GM10847 (cell line): ENCODE measurements around the gene CDC5L.

Experiments
- POLR2A ChIP-seq: IDR thresholded peaks from 2 replicates; pipeline ENCODE4 v1.6.1; 2011; ENCODE audit not compliant: insufficient read length; ENCODE audit errors: extremely low read depth

Gene CDC5L

DNA sequence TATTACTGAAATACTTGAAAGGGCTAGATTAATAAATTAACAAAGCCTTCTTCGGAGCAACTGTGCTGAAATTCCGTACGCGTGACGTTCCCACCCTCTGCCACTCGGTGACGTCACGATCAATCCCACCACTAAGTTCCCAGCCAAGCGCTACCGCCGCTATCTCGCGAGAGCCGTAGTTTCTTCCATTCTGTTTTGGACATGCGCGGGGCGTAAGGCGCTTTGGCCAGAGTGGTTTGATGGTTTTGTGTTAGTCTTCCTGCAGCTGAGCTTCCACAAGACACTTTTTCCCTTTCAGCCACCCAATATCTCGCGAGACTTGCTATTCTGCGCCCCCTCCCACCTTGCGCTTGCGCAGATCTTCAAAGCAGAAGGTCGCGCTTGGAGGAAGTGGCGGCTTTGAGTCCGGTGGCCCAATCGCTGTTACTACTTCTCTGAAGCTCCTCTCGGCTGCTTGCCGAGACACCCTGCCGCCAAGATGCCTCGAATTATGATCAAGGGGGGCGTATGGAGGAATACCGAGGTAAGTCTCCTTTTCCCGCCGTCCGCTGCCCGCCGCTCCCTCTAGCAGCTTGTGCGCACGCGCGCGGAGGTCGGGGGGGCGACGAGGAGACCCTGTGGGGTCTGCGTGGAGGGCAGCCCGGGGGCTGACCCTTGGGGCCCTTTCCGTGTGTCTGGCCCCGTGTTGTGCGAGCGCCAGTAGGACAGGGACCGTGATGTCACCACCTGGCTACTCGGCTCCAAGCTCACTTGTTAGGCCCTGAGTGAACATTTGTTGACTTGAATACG lies at the start of gene CDC5L:
TSS of gene CDC5L (plus strand) at position 361 of the 789 bp plus-strand sequence. CDS start at position 479, 118 bp downstream.
- TF ChIP-seq POLR2A: peak; percentile 88

DNA sequence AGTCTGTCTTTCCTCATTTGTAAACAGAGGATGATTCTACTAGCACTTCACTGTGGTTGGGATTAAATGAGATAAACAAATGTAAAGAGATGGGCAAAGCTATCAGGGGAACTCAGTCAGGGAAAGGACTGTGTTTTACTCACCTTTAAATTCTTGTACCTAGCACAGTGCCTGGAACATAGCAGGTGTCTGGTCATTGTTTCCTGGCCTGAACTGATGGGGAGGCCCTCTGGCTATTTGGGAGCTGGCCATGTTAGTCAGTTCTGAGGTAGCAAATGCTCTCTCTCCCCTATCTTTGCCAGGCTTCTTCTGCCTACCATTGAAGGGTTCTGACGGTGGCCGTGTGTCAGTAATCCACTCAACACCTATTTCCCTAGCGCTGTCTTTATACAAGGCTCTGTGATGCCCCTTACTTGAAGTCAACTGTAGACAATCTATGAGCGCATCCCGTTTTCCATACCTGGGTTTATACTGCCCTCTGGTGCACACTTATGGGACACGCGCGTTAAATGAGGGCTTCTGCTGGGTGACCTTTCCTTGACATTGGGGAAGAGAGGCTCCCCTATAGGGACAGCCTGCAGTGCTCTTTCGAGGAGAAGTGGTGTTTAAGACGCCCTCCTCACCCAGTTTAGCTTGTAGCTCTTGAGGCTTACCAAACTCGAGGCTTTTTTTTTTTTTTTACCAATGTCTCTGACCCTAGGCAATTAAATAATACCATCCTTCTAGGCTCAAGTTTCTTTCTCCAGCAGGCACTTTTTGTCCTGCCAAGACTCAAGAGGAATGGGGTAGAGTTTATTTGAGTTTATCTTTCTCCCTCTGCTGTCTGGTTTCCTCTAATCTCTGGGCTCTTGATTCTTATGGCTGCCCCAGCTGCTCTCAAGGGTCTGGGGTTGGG lies 49.0 kb upstream of the CDC5L start:
- no peak for TF ChIP-seq POLR2A

DNA sequence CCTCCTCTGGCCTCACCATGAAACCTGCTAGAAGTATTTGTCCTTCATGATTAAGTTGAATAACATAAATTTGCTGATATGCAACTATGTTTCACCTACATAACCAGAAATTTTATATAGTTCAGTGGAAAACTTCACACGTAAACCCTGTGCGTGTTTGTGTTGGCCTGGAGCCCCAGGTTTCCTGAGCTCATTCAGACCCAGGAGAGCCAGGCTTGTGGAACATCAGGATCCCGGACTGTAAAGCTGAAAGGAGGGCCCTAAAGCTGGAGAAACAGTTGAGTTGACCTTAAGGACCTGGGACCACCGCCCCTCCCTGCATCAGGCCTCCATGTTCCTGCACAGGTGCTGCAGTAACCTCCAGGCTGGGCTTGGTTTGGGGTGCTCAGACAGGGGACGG lies 48.2 kb upstream of the CDC5L start:
- no peak for TF ChIP-seq POLR2A

DNA sequence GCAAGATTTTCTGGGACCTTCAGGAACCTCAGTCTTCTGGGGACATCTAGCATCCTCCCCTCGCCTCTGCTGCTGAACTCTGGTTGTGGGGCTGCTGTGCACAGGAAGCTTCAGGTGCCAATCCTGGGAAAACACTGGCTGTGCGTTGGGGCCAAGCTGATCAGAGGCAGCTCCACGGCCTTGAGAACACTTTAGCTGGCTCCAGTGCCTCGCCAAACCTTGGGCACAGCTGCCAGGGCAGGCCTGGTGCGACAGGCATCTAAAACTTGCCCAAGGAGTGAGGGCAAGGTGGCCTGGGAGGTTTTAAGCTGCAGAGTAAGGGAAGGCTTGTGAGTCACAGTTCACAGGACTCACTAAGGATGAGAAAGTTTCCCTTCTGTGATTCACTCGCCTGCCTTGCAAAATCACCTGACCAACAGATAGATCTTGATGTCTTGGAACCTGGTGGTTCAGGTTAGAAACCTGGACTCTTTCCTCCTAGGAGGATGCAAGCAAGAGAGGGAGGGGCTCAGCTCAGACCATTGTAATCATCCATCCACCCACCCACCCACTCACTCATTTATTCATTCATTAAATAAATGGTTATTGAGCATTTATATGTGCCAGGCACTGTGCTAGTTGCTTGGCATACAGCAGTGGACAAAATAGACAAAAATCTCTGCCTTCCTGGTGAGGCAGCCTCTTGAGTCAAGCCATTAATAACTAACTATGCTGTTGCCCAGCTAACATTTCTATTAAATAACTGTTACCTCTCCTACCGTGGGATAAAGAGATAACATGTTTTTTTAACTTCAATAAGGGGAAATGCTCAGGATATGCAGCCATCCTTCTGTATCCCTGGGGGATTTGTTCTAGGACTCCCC lies 47.5 kb upstream of the CDC5L start:
- no peak for TF ChIP-seq POLR2A

DNA sequence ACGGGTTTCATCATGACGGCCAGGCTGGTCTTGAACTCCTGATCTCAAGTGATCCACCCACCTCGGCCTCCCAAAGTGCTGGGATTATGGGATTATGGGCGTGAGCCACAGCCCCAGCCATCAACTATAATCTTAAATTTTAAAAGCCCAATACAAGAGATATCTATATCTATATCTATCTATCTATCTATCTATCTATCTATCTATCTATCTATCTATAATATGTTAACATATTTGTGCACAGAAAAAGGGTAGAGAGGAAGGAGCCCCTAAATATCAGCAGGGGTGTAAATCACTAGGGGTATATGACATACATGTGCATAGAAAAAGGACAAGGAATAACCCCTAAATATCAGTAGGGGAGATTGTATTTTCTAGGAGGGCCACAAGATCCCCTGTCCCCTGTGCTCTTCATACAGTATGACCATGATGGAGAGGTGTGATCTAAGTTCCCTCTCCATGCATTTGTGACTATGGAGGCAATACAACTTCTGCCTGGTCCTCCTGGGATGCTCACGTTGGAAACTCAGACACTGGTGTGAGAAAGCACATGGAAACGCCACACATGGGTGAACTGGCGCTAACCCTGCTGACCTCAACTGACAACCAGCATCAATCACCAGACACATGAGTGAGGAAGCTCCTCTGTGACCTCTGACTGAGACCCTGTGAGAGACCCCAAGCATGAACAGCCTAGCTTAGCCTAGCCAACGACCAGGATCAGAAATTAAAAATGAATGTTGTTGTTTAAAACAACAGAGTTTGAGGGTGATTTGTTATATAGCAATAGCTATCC lies 46.2 kb upstream of the CDC5L start:
- no peak for TF ChIP-seq POLR2A

DNA sequence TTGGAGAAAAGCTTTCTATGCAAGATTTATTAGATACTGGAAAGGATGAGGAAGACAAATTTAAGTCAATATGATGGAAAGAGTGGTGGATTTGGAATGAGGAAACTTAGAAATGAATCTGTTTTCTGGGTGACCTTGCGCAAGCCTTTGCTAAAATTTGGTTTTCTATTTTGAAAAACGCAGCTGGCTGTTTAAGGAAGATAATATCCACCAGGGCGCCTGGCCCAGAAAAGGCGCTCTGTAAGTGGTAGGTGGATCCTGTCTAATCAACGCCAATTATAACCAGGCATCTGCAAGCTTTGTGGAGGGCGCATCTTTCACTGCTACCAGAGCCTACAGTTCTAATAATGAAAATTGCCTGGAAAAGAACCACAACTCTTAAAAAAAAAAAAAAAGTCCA lies 45.5 kb upstream of the CDC5L start:
- no peak for TF ChIP-seq POLR2A

DNA sequence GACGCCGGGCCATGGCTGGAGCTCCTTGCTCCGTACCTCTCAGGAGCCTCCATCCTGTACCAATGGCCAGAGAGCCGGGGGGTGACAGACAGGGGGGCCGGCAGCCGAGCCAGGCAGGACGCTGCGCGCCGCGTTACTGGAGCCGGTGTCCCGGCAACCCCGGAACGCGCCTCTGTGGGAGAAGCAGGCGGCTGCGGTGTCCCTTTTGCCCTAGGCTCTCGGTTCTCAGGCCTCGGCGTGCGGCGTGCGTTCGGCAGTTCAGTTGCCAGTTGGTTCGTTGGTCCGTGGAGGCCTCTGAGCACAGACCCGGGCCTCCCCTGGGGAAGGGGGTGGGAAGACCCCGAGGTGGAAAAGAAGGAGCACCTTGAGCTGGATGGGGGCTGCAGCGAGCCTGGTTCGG lies 45.0 kb upstream of the CDC5L start, which contains the start of gene SPATS1:
TSS of gene SPATS1 (plus strand) at position 162 of the 400 bp plus-strand sequence. CDS start 446 bp downstream, outside the sequence.
- no peak for TF ChIP-seq POLR2A

DNA sequence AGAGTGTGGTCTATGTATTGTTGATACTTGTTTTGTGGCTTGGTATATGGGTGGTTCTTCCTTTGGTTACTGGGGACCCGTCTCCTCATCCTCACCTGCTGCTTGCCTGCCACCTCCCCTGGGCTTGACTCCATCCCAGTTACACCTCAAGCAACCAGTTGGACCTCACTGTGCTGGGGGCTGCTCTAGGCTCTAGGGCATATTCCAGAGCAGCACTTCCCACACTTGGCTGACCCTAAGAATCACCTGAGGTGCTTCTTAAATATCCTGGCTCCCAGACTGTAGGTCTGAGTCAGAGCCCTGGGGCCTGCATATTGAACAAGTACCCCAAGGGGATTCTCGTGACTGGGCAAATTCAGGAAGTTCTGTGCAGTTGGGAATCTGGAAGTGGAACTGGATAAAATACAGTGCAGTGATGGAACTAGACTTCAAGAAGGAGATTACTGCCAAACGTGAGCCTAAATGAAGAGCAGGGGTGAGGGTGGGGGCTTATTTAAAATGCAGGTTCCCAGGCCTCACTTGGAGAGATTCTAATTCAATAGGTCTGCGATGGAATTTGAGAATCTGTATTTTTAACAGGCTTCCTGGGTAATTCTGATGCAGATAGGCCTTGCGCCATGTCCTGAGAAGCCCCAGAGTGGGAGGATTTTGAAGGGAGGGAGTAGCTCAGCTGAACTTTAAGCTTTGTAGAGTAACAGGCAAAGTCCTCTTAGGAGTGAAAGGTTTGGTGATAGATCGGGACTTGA lies 37.4 kb upstream of the CDC5L start:
- TF ChIP-seq POLR2A: no peak

DNA sequence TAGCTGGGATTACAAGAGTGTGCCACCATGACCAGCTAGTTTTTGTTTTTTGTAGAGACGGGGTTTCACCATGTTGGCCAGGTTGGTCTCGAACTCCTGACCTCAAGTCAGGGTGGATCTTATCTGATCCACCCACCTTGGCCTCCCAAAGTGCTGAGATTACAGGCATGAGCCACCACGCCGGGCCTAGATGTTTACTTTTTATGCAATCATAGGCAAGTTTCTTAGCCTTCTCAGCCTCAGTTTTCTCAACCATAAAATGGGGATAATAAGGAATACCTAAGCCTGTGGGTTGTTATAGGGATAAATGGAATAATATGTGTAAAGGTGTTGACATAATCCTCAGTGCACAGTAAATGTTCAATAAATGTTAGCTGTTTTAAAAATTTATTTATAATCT lies 35.2 kb upstream of the CDC5L start:
- TF ChIP-seq POLR2A: no peak

DNA sequence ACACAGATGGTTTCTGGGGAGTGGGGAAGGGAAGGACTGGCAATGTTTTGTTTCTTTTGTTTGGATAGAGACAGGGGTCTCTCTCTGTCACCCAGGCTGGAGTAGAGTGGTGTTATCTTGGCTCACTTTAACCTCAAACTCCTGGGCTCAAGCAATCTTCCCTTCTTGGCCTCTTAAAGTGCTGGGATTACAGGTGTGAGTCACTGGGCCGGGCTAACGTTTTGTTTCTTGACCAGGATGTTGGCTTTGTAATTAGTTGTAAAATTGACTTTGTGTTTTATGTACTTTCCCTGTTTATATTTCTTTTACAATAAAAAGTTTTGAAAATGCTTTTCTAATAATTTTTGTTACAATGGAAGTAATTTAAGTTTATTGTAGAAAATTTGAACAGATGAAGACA lies 34.2 kb upstream of the CDC5L start:
- no peak for TF ChIP-seq POLR2A

DNA sequence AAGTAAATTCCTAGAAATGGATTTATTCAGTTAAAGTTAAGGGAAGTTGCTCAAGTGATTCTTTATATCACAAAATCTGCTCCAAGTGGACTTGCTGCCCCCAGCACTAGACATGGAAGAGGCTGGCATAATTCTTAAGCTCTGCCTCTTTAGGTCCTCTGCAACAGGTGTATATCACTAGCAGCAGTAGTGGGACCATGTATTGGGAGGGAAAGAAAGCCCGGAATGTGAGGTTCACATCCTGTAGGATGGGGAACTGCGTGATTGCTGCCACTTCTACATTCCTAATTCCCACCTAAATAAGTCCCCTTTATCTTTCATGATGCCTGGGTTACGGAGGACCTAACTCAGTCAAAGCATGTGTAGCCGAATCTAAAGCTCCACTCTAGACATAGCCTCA lies 31.9 kb upstream of the CDC5L start:
- no peak for TF ChIP-seq POLR2A

DNA sequence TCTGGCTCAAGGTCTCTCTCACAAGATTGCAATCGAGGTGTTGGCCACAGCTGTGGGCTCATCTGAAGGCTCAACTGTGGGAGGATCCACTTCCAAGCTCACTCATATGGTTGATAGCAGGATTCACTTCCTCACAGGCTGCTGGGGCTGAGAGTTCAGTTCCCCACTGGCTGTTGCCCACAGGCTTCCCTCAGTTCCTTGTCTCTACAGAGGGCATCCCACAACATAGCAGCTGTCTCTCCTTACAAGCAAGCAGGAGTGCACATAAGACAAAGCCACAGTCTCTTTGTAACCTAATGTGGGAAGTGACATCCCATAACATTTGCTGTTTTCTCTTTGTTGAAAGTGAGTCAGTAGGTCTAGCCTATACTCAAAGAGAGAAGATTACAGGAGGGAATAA lies 31.0 kb upstream of the CDC5L start:
- TF ChIP-seq POLR2A: no peak

DNA sequence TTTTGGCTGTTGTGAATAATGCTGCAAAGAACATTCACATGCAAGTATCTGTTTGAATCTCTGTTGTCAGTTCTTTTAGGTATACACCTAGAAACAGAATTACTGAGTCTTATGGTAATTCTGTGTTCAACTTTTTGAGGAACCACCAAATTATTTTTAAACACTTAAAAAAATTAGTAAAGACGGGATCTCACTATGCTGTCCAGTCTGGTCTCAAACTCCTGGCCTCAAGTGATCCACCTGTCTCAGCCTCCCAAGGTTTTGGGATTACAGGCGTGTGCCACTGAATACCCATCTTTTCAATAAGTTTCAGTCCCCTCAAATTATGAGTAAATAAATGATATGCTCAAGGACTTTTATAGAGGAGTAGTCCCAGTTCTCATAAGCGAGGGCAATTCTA lies 27.5 kb upstream of the CDC5L start:
- no peak for TF ChIP-seq POLR2A

DNA sequence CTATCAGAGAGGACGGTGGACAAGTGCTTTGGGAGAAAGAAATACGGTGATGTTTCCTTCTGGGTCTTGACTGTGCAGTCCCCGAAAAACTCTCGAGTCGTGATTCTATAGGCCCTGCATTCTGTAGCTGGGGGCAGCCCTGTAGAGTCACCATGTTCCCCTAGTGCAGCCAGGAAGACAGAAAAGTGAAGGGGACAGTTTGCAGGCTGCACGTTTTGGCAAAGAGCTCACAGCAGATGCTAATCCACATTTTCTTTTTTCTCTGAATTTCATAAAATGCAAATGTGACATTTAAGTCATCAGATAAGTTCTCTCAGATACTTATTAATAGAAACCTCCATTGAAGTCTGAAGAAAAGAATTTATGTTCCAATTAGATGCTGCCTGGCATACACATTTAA lies 25.6 kb upstream of the CDC5L start:
- no peak for TF ChIP-seq POLR2A
